NCI-H146 treated with DMSO at 0.1 percent for 48 hours (cell line): ENCODE data around the gene ENO3.

Experiments used
- DNase-seq: peaks from one replicate; lab custom pipeline; 2025; ENCODE audit not compliant: unreplicated experiment; lab: John Stamatoyannopoulos, UW

The ENO3 gene

GRCh38 chr17:4949321-4950074, 1.4 kb upstream of the ENO3 start:
- DNase-seq = peak; percentile 55

GRCh38 chr17:4950075-4950745, 709 bp upstream of the ENO3 start:
- peak; percentile 55 for DNase-seq

- no peak for DNase-seq
These were observed 567 bp downstream of the ENO3 start for GRCh38 chr17:4951486-4951885.

GRCh38 chr17:4953451-4953961, 2.6 kb downstream of the ENO3 start:
- no peak for DNase-seq

- DNase-seq = no peak
These were observed 4.2 kb downstream of the ENO3 start for GRCh38 chr17:4955091-4955490.

GRCh38 chr17:4956493-4957061, 5.7 kb downstream of the ENO3 start:
- no peak for DNase-seq

- DNase-seq = no peak
These were observed 7.2 kb downstream of the ENO3 start for GRCh38 chr17:4958102-4958501.

GRCh38 chr17:4959261-4959965, 8.5 kb downstream of the ENO3 start:
- DNase-seq = no peak

- no peak for DNase-seq
These were observed 9.5 kb downstream of the ENO3 start for GRCh38 chr17:4960279-4960922.

- DNase-seq = no peak
These were observed 14.5 kb downstream of the ENO3 start for GRCh38 chr17:4965311-4965986.

- peak; percentile 99 for DNase-seq
These were observed 16.1 kb downstream of the ENO3 start for GRCh38 chr17:4966844-4967538.

GRCh38 chr17:4967539-4968485, 16.9 kb downstream of the ENO3 start, which contains the start of gene SPAG7:
TSS of gene SPAG7 (minus strand) at chr17:4967817. CDS start at chr17:4967804, 13 bp downstream.
- peak; percentile 95 for DNase-seq

- no peak for DNase-seq
These were observed 17.6 kb downstream of the ENO3 start for GRCh38 chr17:4968486-4969046.

GRCh38 chr17:4969047-4969550, 18.2 kb downstream of the ENO3 start:
- no peak for DNase-seq

- no peak for DNase-seq
These were observed 18.7 kb downstream of the ENO3 start for GRCh38 chr17:4969551-4970173.

- no peak for DNase-seq
These were observed 19.4 kb downstream of the ENO3 start for GRCh38 chr17:4970273-4970672.

GRCh38 chr17:4971826-4972225, 20.9 kb downstream of the ENO3 start:
- no peak for DNase-seq

GRCh38 chr17:4972322-4972721, 21.4 kb downstream of the ENO3 start:
- no peak for DNase-seq
